Measurements from ENCODE around the gene NEDD4.

DNA sequence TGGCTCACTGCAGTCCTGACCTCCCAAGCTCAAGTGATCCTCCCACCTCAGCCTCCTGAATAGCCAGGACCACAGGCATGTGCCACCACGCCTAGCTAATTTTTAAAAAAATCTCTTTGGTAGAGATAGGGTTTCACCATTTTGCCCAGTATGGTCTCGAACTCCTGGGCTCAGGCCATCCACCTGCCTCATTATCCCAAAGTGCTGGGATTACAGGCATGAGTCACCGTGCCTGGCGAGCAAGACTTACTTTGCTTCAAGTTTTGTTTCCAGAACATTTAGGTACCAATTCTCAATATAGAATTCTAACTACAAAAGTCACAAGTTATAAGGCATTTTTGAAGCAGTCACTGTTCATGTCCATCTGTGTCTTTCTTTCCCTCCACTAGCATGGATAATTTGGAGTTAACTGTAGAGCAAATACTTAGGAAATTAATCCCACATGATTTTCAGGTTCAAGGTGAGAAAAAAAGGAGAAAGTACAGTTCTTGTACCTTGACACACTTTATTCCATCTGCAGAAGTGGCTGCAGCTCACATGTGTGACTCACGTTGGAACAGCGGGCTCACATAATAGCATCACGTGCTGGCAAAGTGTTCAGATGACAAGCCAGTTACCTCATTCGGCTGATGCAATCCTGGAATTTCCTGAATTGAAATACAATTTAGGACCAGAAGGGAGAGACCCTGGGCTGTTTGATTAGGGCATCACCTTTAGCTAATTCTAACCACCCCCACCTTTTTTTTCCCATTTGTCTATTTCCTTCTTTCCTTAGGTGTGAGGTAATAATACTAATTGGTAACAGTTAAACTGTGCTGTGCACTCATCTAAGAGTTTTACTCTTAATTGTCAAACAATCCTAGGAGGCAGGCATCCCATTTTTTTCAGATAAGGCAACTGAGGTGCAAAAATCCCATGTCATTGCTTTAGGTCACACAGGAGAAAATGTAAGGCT lies 46.9 kb upstream of the NEDD4 start:
- TF ChIP-seq, protein P1, sequence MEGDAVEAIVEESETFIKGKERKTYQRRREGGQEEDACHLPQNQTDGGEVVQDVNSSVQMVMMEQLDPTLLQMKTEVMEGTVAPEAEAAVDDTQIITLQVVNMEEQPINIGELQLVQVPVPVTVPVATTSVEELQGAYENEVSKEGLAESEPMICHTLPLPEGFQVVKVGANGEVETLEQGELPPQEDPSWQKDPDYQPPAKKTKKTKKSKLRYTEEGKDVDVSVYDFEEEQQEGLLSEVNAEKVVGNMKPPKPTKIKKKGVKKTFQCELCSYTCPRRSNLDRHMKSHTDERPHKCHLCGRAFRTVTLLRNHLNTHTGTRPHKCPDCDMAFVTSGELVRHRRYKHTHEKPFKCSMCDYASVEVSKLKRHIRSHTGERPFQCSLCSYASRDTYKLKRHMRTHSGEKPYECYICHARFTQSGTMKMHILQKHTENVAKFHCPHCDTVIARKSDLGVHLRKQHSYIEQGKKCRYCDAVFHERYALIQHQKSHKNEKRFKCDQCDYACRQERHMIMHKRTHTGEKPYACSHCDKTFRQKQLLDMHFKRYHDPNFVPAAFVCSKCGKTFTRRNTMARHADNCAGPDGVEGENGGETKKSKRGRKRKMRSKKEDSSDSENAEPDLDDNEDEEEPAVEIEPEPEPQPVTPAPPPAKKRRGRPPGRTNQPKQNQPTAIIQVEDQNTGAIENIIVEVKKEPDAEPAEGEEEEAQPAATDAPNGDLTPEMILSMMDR (IDR thresholded peaks at IDR 0.05), result peak in 1 of 6 experiments; percentile 2
- peak in 1 of 2 donors; percentile 19 for TF ChIP-seq POLR2A (IDR thresholded peaks at IDR 0.05)

All from Peyer's patch (tissue), 4 donors.